ENCODE results near the gene CCR7. TPM values are rescaled to one million over a fixed set of nuclear protein-coding genes. Genes with fewer than 3 reads are reported as not detected.

The CCR7 gene
- polyA plus RNA-seq, 10 donors, result 0.16 to 4.2 (median 0.36) TPM

- no peak for DNase-seq
These were observed 2.4 kb downstream of the CCR7 start for GRCh38 chr17:40562838-40563219.

GRCh38 chr17:40561871-40562611 is 3.2 kb downstream of the CCR7 start:
- no peak for DNase-seq

- no peak for DNase-seq
These were observed 3.9 kb downstream of the CCR7 start for GRCh38 chr17:40561294-40561870.

GRCh38 chr17:40560592-40561293 is 4.5 kb downstream of the CCR7 start:
- DNase-seq, result no peak

- DNase-seq, result peak; percentile 83 to 95 (median 91)
These were observed 5.2 kb downstream of the CCR7 start for GRCh38 chr17:40559954-40560591.

GRCh38 chr17:40559564-40559916 is 5.7 kb downstream of the CCR7 start:
- no peak for DNase-seq

GRCh38 chr17:40558890-40559563 is 6.2 kb downstream of the CCR7 start:
- DNase-seq, result peak in 2 of 3 donors; percentile 51 to 71

- DNase-seq, result no peak
These were observed 6.9 kb downstream of the CCR7 start for GRCh38 chr17:40558300-40558889.

GRCh38 chr17:40557531-40558299 is 7.6 kb downstream of the CCR7 start:
- peak in 2 of 3 donors; percentile 79 to 89 for DNase-seq

- peak in 2 of 3 donors; percentile 77 to 91 for DNase-seq
These were observed 8.3 kb downstream of the CCR7 start for GRCh38 chr17:40556884-40557414.

- DNase-seq, result peak in 1 of 3 donors; percentile 32
These were observed 9.0 kb downstream of the CCR7 start for GRCh38 chr17:40556198-40556661.

GRCh38 chr17:40555296-40556190 is 9.7 kb downstream of the CCR7 start:
- DNase-seq, result peak in 1 of 3 donors; percentile 3

- DNase-seq, result peak in 1 of 3 donors; percentile 2
These were observed 10.5 kb downstream of the CCR7 start for GRCh38 chr17:40554646-40555295.

- peak in 1 of 3 donors; percentile 78 for DNase-seq
These were observed 11.4 kb downstream of the CCR7 start for GRCh38 chr17:40553694-40554534.

GRCh38 chr17:40552806-40553693 is 12.2 kb downstream of the CCR7 start:
- DNase-seq, result peak in 1 of 3 donors; percentile 7
